ENCODE measurements around the gene BCDIN3D. TPM values are rescaled to one million over a fixed set of nuclear protein-coding genes. Genes with fewer than 3 reads are reported as not detected.

Gene BCDIN3D
- total RNA-seq, 1 donor from 2014 or later: 5.3 TPM

DNA sequence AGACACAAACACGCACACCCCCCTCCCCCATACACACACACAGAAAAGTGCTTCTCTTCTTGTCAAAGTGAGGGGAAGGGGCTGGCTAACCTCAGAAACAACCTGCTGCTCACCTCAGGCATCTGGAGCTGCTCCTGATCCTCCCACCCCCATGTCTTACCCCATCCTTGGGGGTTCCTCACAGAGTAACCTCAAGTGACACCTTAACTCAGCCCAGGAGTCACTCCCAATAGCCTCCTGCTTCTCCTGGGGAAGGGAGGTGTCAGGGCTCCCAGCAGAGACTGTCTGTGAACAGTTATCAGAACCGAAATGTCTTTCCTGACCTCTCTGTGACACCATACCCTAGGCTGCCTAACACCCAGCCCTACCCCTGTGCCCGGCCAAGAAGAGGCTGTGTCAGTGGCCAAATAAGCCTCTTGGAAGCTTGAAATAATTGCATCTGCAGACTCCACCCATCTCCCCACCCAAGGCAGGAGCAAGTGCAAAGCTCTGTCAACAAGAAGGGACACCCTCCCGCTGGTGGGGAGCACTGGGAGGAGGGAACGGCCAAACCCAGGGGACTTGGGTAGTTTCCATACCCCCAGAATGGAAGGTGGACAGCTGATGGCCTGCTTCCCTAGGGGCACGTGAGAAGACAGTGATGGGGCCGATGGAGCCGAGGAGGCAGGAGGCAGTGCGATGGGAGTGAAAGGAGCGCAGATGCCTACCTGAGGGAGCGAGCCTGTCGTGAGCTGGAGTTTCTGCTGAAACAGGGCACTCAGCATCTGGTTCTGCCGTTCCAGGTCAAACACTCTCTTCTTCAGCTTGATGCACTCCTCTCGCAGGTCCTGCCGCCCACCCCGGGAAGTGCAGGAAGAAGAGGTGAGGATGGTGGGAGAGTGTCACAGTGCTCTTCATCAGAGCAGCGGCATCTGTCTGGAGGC, 41.5 kb downstream of the BCDIN3D start:
- no peaks in the 10 kb centered on the region for H3K27me3 Mint-ChIP-seq (ENCODE audit: unreplicated experiment)
- no peak overlapping the region for H3K4me3 Mint-ChIP-seq (ENCODE audit: unreplicated experiment)
- H3K9me3 Mint-ChIP-seq (ENCODE audit: unreplicated experiment): no peaks in the 10 kb centered on the region
- H3K36me3 Mint-ChIP-seq (ENCODE audit: unreplicated experiment): peaks cover 41% of the 10 kb centered on the region
- H3K27ac Mint-ChIP-seq (ENCODE audit: unreplicated experiment): no peak overlapping the region
- peaks cover 2% of the 10 kb centered on the region for H3K4me1 Mint-ChIP-seq (ENCODE audit: unreplicated experiment)
- TF ChIP-seq, protein P1, sequence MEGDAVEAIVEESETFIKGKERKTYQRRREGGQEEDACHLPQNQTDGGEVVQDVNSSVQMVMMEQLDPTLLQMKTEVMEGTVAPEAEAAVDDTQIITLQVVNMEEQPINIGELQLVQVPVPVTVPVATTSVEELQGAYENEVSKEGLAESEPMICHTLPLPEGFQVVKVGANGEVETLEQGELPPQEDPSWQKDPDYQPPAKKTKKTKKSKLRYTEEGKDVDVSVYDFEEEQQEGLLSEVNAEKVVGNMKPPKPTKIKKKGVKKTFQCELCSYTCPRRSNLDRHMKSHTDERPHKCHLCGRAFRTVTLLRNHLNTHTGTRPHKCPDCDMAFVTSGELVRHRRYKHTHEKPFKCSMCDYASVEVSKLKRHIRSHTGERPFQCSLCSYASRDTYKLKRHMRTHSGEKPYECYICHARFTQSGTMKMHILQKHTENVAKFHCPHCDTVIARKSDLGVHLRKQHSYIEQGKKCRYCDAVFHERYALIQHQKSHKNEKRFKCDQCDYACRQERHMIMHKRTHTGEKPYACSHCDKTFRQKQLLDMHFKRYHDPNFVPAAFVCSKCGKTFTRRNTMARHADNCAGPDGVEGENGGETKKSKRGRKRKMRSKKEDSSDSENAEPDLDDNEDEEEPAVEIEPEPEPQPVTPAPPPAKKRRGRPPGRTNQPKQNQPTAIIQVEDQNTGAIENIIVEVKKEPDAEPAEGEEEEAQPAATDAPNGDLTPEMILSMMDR (IDR thresholded peaks at IDR 0.05): no peak
- DNase-seq (ENCODE audit: extremely low spot score, unreplicated experiment): no peak

DNA sequence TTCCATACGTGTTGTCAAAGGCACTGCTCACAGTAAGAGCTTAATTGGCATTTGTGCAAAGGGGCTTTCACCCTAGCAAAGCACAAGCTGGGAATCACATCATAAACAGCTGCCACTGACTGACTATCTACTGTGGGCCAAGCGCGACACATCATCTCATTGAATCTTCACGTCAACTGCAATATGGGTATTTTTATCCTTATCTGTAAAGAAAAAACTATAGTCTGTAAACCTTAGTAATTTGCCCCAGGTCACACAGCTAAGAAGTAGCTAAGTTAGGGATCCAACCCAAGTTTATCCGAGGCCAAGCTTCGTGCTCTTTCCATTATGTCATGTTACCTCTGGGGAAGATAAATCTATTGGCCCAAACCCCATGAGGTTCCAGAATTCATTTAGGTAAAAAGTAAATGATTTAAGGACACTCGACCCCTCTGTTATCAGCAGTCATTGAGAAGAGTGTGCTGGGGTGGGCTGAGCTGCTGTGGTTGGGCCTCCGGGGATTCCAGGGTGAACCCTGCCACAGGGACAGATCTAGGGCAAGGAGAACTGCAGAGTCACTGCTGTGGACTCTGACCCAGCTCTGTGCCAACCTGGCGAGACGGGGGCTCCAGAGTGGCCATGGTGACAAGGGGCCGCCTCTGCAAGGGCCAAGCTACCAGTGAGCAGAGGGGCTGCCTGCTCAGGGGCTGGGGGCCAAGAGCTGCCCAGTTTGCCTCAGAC, 42.3 kb downstream of the BCDIN3D start:
- TF ChIP-seq, protein P1 (IDR thresholded peaks at IDR 0.05): no peak
- Mint-ChIP-seq H3K4me1 (ENCODE audit: unreplicated experiment) (no peaks in the 10 kb centered on the region), H3K27ac (ENCODE audit: unreplicated experiment) (no peak overlapping the region), H3K4me3 (ENCODE audit: unreplicated experiment) (no peak overlapping the region), H3K27me3 (ENCODE audit: unreplicated experiment) (no peaks in the 10 kb centered on the region), H3K36me3 (ENCODE audit: unreplicated experiment) (peaks cover 42% of the 10 kb centered on the region), H3K9me3 (ENCODE audit: unreplicated experiment) (no peaks in the 10 kb centered on the region)
- no peak for DNase-seq (ENCODE audit: extremely low spot score, unreplicated experiment)

DNA sequence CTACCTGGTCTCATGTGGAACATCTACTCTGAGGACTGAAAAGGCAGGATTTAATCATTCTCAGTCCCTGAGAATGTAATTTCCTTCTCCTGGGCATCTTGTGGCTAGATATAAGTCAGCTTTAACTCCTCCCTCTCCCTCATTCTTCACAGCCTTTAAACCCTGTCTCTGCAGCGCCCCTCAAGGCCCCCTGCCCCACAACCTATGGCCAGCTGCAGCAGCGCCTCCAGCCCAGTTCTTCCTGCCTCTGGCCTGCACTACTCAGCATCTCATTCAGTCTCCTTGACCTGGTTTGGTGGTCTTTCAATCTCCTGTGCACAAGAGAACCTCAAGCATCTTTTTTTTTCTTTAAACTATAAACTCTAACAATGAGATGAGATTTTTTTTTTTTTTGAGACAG, 44.0 kb downstream of the BCDIN3D start:
- no peaks in the 10 kb centered on the region for H3K9me3 Mint-ChIP-seq (ENCODE audit: unreplicated experiment)
- H3K27ac Mint-ChIP-seq (ENCODE audit: unreplicated experiment): no peak overlapping the region
- TF ChIP-seq, protein P1 (IDR thresholded peaks at IDR 0.05): no peak

DNA sequence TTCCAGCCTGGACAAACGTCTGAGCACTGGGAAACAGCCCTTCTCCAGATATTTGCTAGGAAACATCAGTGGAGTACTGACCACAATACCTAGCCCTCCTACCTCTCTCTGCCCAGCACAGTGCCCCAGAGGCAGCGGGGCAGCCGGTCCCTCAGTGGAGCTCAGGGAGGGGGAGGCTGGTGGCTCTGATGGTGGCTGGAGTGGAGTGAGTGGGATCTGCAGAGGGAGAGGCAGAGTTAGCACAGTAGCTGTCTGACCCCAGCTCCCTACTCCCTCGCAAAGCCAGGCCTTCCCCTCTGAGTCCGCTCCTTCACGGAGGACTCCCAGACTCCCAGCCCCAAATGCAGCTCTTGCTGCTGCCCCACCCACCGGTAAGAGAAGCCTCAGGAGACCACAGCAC, 44.7 kb downstream of the BCDIN3D start:
- TF ChIP-seq, protein P1 (IDR thresholded peaks at IDR 0.05): no peak
- H3K9me3 Mint-ChIP-seq (ENCODE audit: unreplicated experiment): no peaks in the 10 kb centered on the region
- no peaks in the 10 kb centered on the region for H3K4me1 Mint-ChIP-seq (ENCODE audit: unreplicated experiment)
- no peak overlapping the region for H3K27ac Mint-ChIP-seq (ENCODE audit: unreplicated experiment)
- H3K27me3 Mint-ChIP-seq (ENCODE audit: unreplicated experiment): no peaks in the 10 kb centered on the region
- H3K4me3 Mint-ChIP-seq (ENCODE audit: unreplicated experiment): no peak overlapping the region
- no peak for DNase-seq (ENCODE audit: extremely low spot score, unreplicated experiment)
- H3K36me3 Mint-ChIP-seq (ENCODE audit: unreplicated experiment): peaks cover 34% of the 10 kb centered on the region

More for the DNA sequence above, 44.0 kb downstream of the BCDIN3D start:
- Mint-ChIP-seq H3K27me3 (ENCODE audit: unreplicated experiment) (no peaks in the 10 kb centered on the region), H3K4me1 (ENCODE audit: unreplicated experiment) (no peaks in the 10 kb centered on the region), H3K4me3 (ENCODE audit: unreplicated experiment) (no peak overlapping the region), H3K36me3 (ENCODE audit: unreplicated experiment) (peaks cover 34% of the 10 kb centered on the region)
- no peak for DNase-seq (ENCODE audit: extremely low spot score, unreplicated experiment)

DNA sequence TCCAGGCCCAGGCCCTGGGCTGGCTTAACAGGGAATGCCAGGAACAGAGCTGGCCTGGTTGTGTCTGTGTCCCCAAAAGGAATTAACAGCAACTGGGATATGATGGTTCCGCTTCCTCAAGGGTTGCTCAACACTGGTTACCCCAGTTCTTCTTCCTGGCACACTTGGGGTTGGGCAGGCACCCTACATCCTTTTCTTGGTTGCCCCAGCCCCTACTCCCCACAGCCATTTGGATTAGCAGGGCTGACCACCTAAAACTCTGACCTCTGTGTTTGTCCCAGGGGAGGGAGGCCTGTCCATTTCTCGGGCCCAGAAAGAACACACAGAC, 45.5 kb downstream of the BCDIN3D start:
- Mint-ChIP-seq H3K36me3 (ENCODE audit: unreplicated experiment) (peaks cover 32% of the 10 kb centered on the region), H3K9me3 (ENCODE audit: unreplicated experiment) (no peaks in the 10 kb centered on the region), H3K4me3 (ENCODE audit: unreplicated experiment) (no peak overlapping the region), H3K27me3 (ENCODE audit: unreplicated experiment) (no peaks in the 10 kb centered on the region), H3K4me1 (ENCODE audit: unreplicated experiment) (no peaks in the 10 kb centered on the region), H3K27ac (ENCODE audit: unreplicated experiment) (no peak overlapping the region)
- DNase-seq (ENCODE audit: extremely low spot score, unreplicated experiment): no peak
- TF ChIP-seq, protein P1 (IDR thresholded peaks at IDR 0.05): no peak
